Measurements from ENCODE around the gene TRRAP. TPM values are rescaled to one million over a fixed set of nuclear protein-coding genes. Genes with fewer than 3 reads are reported as not detected.

TRRAP gene
- total RNA-seq (2014; rRNA removed; shearing (Covaris generic)) (49.8 and 58.7 TPM in 2 replicates), polyA plus RNA-seq (2016; fragmentation: Nextera tagmentation; extraction: Ambion mirVana) (14.9 and 16.1 TPM in 2 replicates)
- long read RNA-seq, partial matches to known transcripts = 3 of 4 reads
- long read RNA-seq, other reads (novel, unspliced or antisense) = 1 of 4 reads

- DNase-seq (ENCODE audit: low spot score) (peak; percentile 84), ATAC-seq (peak; percentile 91)
- Histone ChIP-seq H3K79me2 (replicated peaks; ENCODE audit: insufficient read depth) (peaks cover 28% of the 10 kb centered on the region), H3K27ac (ENCODE audit: low read depth) (no peak within 1 kb of the TSS), H3K4me1 (ENCODE audit: insufficient read depth) (peaks cover 3% of the 10 kb centered on the region), H2AFZ (peak within 1 kb of the TSS; percentile 93), H3K4me3 (peak within 1 kb of the TSS; percentile 92), H4K20me1 (replicated peaks; ENCODE audit: insufficient read depth) (peaks cover 8% of the 10 kb centered on the region), H3K9me2 (ENCODE audit: insufficient read depth) (no peaks in the 10 kb centered on the region), H3K4me2 (peak within 1 kb of the TSS; percentile 93), H3F3A (replicated peaks; ENCODE audit: low read depth) (no peaks in the 10 kb centered on the region), H3K27me3 (ENCODE audit: insufficient read depth) (no peaks in the 10 kb centered on the region), H3K36me3 (ENCODE audit: insufficient read depth) (peaks cover 19% of the 10 kb centered on the region)
- Mint-ChIP-seq H3K27me3 (ENCODE audit: insufficient read depth, low read depth, poor library complexity) (peaks cover 5% of the 10 kb centered on the region), H3K9me3 (no peaks in the 10 kb centered on the region), H3K4me1 (peaks cover 11% of the 10 kb centered on the region; the same call in 2 of the 3 replicates), H3K27ac (peak within 1 kb of the TSS; percentile 72), H3K4me3 (peak within 1 kb of the TSS; percentile 89), H3K36me3 (ENCODE audit: low read depth) (peaks cover 29% of the 10 kb centered on the region)
- TF ChIP-seq EZH2phosphoT487 (IDR thresholded peaks at IDR 0.05; ENCODE audit: unreplicated experiment) (no peak), ZNF114 (CRISPR knock-in tag; IDR thresholded peaks at IDR 0.05) (no peak), ZNF331 (CRISPR knock-in tag; IDR thresholded peaks at IDR 0.05; ENCODE audit: low read depth) (no peak), CTCF (conservative IDR thresholded peaks at IDR 0.05; ENCODE audit: low read depth in 2 of 2) (peak; percentile 56 to 75), CREB1 (CRISPR knock-in tag; IDR thresholded peaks at IDR 0.05; ENCODE audit: low read depth) (0 out of 2 replicates have a peak, but pooled peaks have one; percentile 46), STAT1 (IDR thresholded peaks at IDR 0.05; ENCODE audit: unreplicated experiment) (no peak), ETS1 (IDR thresholded peaks at IDR 0.05) (peak; percentile 54; the same call in 1 of the 2 replicates), POLR2AphosphoS5 (IDR thresholded peaks at IDR 0.05; ENCODE audit: low read depth) (peak; percentile 52)
Measured at GRCh38 chr7:98878365-98879197, at the start of gene TRRAP. Gene TRRAP, plus strand, starts transcription at chr7:98878532. Its CDS starts 2,619 bp downstream, at chr7:98881151.

GRCh38 chr7:98830972-98831548 is 47.3 kb upstream of the TRRAP start:
- Mint-ChIP-seq H3K4me3 (no peak overlapping the region), H3K4me1 (peaks cover 15% of the 10 kb centered on the region; the same call in 2 of the 3 replicates), H3K27ac (no peak overlapping the region), H3K36me3 (ENCODE audit: low read depth) (no peaks in the 10 kb centered on the region), H3K9me3 (no peaks in the 10 kb centered on the region), H3K27me3 (ENCODE audit: insufficient read depth, low read depth, poor library complexity) (peaks cover 4% of the 10 kb centered on the region)
- Histone ChIP-seq H3K27me3 (ENCODE audit: insufficient read depth) (no peaks in the 10 kb centered on the region), H2AFZ (no peak overlapping the region), H4K20me1 (replicated peaks; ENCODE audit: insufficient read depth) (no peaks in the 10 kb centered on the region), H3K27ac (ENCODE audit: low read depth) (no peak overlapping the region), H3K4me2 (no peak overlapping the region), H3K4me1 (ENCODE audit: insufficient read depth) (peaks cover 9% of the 10 kb centered on the region; the same call in 1 of the 2 replicates), H3K79me2 (replicated peaks; ENCODE audit: insufficient read depth) (no peaks in the 10 kb centered on the region), H3K36me3 (ENCODE audit: insufficient read depth) (no peaks in the 10 kb centered on the region; the same call in 1 of the 2 replicates), H3K4me3 (no peak overlapping the region), H3F3A (replicated peaks; ENCODE audit: low read depth) (no peaks in the 10 kb centered on the region), H3K9me2 (ENCODE audit: insufficient read depth) (no peaks in the 10 kb centered on the region)
- ATAC-seq = no peak
- DNase-seq (ENCODE audit: low spot score) = no peak
- TF ChIP-seq CTCF (conservative IDR thresholded peaks at IDR 0.05; ENCODE audit: low read depth in 2 of 2) = no peak
- TF ChIP-seq ETS1 (IDR thresholded peaks at IDR 0.05) = no peak
- no peak for TF ChIP-seq JUNB (IDR thresholded peaks at IDR 0.05; ENCODE audit: unreplicated experiment)

Data from GM23338 (cell line).